Activated CD4-positive, alpha-beta T cell treated with anti-CD3 and anti-CD28 coated beads, Interleukin-10, Interleukin-2, amounts not matched to agents 100 ng/mL and 50 ng/mL, durations not matched to agents 16 hours and 8 hours (primary cell): Measurements from ENCODE around the gene JAG1.
"Not testable (repeated sequence)": the region's sequence is repeated elsewhere in the genome, so short reads cannot be mapped to it uniquely, and the experiment has no call there.

Experiments used
- DNase-seq: peaks from one replicate; pipeline ENCODE4 v3.0.0-alpha.2; 2020

The JAG1 gene

DNA sequence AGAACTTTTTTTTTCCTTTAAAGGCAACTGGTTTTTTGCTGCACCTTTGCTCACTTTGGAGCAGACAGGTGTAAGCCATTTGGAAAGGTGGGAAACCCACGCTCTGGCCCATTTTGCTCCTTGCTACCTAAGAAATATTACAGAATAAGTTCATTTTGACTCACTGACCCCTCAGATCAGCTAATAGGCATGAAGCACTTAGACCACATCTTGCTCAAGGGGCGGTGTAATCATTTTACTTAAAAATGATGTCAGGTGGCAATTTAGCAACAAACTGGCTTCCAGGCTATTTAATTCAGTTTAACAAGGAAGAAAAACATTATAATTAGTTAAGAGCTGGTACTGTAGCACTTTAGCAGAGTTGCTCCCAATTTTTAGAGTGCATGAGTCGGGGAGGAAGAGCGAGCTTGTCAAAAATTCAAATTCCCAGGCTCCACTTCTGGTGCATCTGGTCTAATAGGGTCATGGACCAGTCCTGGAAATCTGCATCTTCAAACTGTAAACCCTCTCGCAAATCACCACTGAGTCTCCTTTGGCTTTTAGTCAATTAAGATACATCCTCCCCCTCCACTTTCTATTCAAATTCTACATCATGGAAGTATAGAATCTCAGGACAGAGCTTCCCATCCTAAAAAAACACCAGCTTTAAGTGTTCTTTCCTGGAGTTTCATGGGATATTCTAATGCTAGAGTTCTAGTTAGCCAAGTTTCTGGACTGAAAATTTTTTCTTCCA is 38.2 kb downstream of the JAG1 start:
- no peak for DNase-seq

DNA sequence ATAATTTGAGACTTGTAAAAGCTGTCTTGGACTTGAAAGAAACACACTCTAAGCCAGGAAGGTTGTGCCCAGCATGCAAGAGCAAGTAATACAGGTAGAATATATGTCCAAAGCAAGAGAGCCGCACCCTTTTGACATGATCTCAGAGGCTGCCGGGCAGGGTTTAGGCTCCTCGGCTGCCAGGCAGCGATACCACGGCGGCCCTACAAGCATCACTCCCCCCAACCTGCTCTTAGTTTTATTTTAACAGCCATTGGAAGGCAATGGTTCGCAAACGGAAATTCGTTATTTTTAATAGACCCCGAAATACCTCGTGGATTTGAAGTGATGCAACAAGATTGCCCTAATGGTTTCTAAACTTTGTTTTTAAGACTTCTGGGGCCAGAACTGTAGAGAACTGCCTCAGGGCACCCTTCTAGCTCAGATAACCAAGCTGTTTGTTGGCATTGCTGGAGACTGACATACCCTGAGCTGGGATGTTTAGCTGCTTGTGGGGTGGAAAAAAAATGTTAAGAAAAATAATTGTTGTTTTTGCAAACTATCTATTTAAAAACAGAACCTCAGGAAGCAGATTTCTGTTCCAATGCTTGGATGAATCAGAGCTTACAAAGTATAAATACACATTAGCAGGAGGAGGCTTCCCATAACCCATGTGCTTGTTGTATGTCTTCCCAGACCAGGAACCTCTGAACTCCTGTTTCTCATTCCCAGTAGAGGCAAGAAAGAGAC is 39.0 kb downstream of the JAG1 start:
- DNase-seq = no peak

DNA sequence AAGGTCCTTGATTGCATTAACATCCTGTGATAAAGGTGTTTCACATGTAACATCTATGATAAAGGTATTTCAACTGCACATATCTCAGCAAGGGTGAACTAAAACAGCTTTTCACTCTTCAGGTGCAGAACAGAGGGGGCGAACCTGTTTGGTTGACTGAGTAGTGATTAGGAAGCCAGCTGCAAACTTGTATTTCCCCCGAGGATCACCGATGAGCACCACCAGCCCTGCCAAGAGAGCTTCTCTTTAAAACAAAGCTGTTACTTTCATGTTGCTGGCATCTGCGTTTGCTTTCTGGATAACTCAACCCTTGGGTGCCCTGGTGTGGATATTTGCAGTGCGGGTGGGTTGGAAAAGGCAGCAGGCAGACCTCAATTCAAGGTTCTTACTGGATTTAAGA is 39.6 kb downstream of the JAG1 start:
- DNase-seq = no peak

DNA sequence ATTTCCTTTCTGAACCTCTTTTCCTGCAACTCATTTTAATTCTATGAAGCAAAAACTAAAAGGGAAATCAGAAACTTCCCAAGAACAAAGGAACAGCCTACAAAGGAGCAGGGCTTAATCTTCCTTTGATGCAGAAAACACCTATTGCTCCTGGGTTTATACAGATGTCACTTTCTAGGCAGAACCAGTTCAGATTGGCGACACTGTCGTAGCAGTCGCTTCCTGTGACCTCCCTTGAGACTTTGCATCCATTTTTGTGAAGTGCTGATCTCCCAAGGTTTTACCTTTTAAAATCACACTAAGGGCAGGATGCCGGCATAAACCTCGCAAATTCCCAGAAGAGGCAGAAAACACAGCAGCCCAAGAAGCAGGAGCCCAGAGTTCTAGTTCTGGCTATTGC is 40.1 kb downstream of the JAG1 start:
- DNase-seq = no peak

DNA sequence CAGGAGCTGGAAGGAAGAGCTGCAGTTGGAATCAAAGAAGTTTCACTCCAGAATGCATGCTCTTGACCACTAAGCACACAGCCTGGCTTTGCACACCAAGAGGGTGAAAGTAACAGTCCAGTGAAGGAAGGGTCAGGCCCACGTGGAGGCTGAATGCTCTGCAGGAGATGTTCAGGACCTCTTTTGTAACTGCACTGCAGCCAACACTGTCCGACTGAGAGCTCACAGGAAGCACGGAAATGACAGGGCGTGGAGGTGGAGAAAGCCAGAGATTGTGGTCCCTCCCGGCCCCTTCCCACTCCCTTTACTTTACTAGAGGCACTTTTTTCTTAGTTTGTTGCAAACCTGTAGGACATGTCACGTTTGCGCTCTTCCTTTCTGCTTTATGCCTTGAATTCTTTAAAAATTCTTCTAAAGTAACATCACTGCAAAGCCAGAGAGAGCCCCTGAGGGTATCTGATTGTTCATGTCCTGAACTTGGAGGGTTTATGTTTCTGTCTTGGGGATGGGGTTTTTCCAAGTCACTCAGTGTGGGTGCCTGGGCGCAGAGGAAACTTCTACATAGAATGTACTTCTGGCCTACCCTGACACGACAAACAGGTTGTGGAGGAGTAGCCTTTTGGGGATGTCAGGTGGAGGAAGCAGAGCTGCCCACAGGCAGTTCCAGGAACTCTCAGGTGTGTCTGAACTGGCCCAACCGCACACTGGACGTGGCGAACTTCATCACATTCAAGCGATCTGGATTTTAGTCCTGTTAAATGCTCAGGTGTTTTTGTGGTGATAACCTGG is 40.9 kb downstream of the JAG1 start:
- DNase-seq = no peak

DNA sequence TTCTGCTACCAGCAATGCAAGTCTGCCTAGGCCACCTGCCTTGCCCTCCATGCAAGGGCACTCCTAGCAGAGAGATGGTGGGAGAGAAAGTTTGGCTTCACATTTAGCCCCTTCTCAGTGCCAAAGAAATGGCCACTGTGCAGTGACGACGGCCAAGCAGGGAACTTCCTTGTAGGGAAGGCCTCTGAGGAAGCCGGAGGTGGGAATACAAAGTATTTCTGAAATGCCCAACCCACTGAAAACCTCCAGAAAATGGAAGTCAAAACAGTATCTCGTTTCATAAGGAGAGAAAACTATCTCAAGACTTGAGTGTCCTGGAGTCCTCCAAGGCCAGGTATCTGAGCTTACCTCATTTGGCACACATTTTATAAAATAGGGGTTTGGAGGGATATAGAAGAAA is 42.7 kb downstream of the JAG1 start:
- DNase-seq = no peak

DNA sequence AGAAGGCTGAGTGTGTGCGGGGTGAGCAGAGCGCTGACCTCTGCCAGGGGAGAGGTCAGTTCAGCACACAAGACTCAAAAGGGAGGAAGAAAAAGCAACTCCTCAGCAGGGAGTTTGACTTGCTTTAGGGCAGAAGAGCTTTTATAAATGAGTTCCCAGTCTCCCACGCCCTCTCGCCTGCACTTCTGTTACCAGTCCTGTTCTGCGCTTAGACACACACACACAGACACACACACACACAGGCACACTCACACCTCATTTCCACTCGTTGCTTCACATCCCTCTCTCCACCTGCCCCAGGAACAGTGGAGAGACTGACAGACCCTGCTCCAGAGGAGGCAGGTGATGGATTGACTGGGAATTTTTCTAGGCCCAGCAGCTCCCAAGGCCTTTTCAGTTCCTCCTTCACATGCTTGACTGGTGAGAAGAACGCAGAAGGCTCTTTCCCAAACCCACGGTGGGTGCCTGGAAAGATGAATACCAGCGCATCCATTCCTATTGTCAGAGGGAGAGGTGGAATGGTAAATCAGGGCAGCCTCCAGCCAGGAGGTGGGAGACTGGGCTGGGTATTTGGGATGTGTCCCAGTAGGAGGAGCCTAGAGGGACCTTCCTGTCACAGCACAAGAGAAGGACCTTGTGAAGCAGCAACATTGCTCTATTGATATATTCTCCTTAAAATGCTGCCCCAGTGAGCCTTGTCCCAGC is 43.7 kb downstream of the JAG1 start:
- no peak for DNase-seq

DNA sequence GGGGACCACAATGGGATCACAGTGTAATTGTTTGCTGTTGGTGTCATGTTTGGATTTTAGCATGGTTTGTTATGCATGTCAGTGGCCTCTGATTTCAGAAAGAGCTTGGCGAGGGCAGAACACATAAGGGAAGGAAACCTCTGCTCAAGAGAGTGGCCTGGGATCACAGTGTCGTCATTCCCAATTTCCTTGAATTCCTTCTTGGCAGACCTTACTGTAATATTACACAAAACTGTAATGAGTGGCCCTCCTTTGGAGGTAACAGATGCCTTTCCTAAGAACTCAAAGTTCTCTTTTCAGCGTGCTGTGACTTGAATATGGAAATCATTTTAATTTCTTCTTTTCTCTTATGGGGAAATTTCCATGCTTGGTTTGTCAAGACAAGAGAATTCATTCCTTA is 46.9 kb downstream of the JAG1 start:
- DNase-seq = no peak

DNA sequence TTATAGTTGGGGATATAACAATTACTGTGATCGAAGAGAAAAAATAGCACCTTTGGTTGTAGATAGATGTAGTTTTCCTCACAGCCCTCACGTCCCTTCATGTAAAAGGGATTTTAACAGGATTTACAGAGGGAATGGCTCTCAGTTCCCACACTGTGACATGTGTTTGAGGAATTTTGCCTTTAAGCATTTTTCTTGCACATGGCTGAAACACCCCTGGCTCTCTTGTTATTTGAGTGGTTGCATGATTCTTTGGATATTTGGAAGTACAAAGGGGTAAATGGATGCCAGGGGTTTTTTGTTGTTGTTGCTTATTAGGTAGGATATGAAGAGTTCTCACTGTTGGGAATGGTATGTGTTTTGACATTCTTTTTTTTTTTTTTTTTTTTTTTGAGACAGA is 48.2 kb downstream of the JAG1 start:
- no peak for DNase-seq

DNA sequence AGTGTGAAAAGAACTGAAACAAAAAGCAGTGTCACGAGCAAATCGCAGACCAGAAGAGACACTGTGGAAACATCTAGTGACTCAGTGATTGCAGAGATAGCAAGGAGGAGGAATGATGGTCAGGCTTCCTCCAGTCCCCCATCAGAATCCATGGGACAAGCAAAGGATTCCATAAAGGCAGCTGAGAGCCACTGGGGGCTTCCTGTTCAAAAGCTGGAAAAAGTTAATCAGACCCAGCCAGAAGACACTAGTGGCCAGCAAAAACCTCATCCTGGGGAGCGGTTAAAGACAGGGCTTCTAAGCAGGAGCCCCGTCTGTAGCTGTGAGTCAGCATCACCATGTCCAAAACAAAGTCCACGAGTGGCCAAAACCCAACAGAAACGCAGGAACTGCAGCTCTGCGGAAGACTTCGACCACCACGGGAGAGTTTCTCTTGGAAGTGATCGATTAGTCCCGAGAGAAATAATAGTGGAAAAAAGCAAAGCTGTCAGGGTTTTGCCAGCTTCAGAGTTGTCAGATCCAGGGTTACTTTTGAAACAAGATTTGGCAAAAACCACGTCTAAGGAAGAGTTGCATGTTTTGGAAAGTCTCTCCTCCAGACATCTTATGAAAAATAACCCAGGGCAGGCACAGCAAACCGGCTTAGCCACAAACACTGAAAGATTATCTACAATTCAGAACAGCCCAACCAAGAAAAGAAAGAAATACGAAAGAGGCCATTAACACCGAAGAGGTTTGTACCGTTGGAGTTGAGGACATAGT is 51.0 kb downstream of the JAG1 start:
- DNase-seq = no peak

DNA sequence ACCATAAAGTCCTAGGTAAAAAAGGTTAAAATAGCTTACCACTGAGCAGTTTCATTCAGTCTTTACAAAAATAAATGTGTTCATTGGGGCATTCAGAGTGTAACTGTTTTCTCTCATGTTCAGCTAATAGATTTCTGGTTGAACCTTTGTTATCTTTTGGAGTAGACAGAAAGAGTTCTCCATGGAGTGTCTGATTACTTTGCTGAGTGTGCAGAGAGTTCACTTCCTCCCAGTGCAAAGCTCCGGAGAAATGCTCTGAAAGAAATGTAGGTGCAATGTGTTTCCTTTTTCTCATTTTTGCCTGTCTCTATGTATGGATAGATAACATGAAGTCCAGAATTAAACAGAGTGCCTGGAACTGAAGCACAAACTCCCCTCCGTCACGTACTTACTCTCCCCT is 52.6 kb downstream of the JAG1 start:
- DNase-seq = no peak

DNA sequence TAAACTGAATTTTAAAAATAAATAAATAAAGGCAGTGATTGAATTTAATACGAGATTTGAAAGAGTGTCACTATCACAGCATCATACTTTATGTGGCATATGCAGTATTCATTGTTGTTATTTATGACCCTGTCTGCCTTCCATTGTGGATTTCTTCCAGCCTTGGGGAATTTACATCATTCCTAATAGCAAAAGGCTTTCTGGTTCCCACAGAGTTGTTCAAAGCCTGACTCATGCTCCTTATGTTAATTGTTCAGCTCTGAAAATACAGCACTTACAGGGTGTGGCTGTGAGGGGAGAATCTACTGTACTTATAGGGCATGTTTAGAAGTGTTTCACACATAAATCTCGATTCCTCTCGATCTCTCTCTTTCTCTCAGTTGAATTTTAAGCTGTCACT is 54.4 kb downstream of the JAG1 start:
- no peak for DNase-seq

DNA sequence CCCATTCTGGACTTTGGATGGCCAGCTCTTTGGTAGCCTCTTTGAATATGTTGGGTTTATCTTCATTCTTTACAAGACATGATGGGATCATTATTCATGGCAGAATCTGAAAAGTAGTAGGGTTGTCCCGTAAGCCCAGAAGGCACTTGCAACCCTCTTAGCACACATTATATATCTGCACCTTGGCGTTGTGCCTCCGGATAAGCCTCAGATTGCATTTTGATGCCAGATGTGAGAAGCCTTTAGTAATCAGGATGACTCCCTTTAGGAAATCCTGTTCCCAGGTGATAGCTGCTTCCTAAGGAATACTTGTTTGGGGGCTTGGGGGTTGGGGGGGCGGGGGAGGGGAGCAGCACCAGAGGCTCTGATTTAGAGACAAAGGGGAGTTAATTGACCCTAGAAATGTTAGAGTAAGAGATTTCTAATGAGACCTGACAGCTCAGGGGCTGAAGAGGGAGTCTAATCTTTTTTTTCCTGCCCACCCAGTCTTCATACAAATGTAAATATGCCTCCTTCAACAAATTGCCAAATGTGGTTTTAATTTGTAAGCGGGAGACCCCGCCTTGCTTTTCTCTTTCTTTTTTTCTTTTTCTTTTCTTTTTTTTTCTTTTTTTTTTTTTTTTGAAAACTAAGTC is 55.1 kb downstream of the JAG1 start:
- no peak for DNase-seq

DNA sequence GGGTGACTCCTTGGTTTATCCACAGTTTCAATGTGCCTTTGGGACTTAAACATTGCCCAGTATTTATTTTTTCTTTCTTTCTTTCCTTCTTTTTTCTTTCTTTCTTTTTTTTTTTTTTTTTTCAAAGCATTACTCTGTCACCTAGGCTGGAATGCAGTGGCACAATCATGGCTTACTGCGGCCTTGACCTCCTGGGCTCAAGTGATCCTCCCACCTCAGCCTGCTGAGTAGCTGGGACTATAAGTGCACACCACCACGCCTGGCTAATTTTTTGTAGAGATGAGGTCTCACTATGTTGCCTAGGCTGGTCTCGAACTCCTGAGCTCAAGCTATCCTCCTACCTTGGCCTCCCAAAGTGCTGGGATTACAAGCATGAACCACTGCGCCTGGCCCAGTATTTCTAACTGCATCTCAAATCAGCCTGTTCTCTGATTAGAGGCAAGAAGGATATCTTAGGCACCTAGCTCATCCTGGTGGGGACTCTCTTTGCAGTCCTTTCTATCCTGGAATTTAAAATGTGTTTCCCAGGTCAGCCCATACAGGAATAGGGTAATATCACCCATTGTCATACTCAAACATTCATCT is 56.2 kb downstream of the JAG1 start:
- DNase-seq = not testable (repeated sequence)

DNA sequence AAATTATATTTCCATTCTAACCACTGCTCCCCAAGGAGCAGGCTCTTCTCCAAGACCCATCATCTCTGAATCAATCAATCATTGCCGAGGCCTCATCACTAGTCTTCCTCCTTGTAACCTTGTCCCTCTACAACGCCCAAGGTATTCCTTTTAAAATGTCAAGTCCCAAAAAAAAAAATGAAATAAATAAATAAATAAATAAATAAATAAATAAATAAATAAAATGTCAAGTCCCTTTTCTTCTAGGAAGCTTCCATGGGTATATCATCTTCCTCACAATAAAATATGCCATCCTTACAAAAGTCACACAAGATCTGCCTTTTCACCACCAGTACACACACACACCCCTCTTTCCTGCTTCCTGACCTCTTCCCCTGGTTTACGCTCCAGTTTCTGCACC is 57.6 kb downstream of the JAG1 start:
- DNase-seq = no peak

DNA sequence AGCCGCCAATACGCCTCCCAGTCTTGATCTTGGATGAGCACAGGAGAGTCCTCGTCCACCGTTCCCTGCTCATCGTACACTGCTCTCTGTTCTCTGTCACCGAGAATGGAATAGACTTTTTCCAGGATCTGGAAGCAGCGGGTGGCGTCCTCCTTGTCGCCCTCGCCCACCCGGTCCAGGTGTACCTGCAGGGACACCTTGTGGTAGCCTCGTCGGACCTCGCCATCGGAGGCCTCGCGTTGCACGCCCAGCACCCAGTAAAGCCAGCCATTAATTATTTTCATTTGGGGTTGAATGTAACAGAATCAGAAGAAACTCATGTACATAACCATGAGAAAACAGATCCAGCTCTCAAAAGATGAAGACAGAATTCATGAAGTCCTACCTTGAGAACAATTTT is 59.9 kb downstream of the JAG1 start:
- DNase-seq = no peak

DNA sequence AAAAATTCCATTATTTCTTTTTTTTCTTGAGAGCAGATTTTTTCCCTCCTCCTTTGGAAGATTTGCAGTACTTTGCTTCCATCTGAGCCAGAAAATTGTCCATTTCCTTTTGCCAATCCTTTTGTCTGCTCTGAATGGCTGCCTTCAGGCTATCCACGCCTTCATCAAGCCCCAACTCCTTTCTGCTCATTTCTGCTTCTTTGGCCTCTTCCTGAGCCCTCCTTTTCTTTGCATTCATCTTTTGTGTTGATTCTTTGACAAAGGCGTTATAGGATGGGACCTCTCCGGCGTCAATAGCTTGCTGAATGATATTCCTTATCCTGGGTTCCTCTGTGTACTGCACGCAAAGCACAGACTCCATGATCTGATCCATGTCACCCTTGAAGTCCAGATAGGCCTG is 60.4 kb downstream of the JAG1 start:
- not testable (repeated sequence) for DNase-seq

DNA sequence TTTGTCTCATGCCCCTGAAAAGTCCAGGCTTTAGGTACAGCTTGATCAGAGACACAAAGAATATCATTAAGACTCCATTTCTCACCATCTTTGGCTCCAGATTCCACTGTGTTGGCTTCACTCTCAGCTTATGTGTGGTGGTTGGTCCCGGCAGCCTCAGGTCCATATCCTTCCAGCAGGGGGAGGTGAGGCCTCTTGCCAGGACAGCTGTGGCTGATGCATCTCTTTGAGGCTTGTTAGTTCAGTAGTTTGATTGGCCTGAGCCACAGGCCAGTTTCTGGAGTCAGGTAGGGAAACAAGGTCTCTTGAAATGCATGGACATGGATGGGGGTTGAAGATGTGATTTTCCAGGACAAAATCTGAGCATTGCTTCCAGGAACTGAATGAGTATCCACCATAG is 62.4 kb downstream of the JAG1 start:
- peak; percentile 15 for DNase-seq

DNA sequence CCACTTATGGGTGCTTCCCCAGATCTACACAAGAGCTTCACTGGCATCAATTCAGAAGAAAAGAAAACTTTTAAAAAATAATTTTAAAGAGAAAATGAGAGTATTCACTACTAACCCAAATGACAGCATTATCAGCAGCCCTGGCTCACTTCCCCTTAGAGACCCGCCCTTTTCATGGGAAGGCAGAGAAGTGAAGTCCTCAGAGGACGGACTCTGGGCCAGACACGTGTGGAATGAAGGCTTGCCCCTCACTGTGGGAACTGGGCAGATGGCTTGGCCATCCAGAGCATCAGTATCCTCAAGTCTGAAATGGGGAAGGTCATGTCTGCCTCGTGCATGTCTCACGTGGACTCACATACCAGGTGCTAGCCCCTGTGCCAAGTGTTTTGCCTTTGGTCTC is 63.5 kb downstream of the JAG1 start:
- DNase-seq = no peak

DNA sequence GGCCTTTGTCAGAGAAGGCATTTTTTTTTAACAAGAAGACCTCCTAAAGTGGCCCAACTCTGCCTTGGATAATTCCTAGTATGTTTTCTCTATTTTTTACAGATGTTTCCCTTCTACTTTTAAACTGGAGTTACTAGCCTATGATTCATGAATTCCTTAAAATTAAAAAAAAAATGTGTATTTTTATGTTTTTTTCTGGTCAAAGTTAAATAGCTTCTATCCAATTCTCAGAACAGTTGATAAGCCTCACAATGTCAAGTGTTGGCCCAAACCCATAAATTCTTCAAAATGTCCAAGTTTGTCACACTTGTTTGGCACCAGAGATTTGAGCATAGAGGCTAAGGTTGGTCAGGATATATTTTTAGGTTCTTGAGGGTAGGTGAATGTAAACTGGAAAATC is 64.0 kb downstream of the JAG1 start:
- no peak for DNase-seq

DNA sequence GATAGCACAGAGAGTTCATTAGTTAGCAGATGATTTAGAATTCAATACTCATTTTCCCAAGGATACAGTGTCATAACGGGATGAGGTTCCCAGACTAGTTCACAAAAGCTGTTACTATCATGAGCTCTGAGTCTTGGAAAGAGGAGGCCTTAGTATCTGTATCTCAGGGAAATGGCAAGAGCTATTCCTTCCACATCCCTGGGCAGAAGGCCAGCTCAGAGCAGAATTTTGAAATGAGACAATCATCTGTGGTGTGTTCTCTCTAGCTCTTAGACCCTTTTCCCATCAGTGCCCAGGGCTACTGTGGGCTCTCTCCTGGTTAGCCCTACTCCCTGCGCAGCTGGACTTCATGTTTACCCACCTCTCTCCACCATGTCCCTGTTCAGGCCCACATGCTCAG is 64.5 kb downstream of the JAG1 start:
- no peak for DNase-seq
